Sigmoid colon (tissue), 7 donors: Measurements from ENCODE around the gene CSRNP2. TPM values are rescaled to one million over a fixed set of nuclear protein-coding genes. Genes with fewer than 3 reads are reported as not detected.

Source experiments
- DNase-seq: peaks from one replicate; pipeline ENCODE4 v3.0.0-alpha.2; 2019
- H3K27ac ChIP-seq, 4 donors: fragments of 200-600 bp; sonication (generic); one replicate each; pipeline ENCODE4 v1.5.1; 2016 to 2019; ENCODE audit warnings: mild to moderate bottlenecking in 1 of 4
- H3K27me3 ChIP-seq, 3 donors: fragments of 200-600 bp; sonication (generic); one replicate each; pipeline ENCODE4 v1.5.1; 2019; ENCODE audit warnings: mild to moderate bottlenecking in 1 of 3
- H3K36me3 ChIP-seq, 4 donors: fragments of 200-600 bp; sonication (generic); one replicate each; pipeline ENCODE4 v1.5.1; 2016 to 2019
- H3K4me1 ChIP-seq, 4 donors: fragments of 200-600 bp; sonication (generic); one replicate each; pipeline ENCODE4 v1.5.1; 2017 to 2019
- H3K4me3 ChIP-seq, 4 donors: fragments of 200-600 bp; sonication (generic); one replicate each; pipeline ENCODE4 v1.5.1; 2017 to 2019; ENCODE audit warnings: mild to moderate bottlenecking in 2 of 4, moderate library complexity in 1 of 4
- H3K9me3 ChIP-seq, 4 donors: fragments of 200-600 bp in 3 of 4; sonication (generic) in 3 of 4; one replicate each; pipeline versions ENCODE4 v1.5.1 to v1.6.1; 2013 to 2019
- CTCF ChIP-seq, 4 experiments: fragments of 450-650 bp in 3 of 4; fragments of 200-600 bp in 1 of 4; IDR thresholded peaks; one replicate each; pipeline ENCODE4 v1.5.1; 2016 to 2019; ENCODE audit warnings: antibody characterized with exemption in 4 of 4, mild to moderate bottlenecking in 3 of 4, moderate library complexity in 2 of 4
- EP300 ChIP-seq, 4 donors: sonication (generic); formaldehyde crosslinking; IDR thresholded peaks; one replicate each; pipeline ENCODE4 v1.6.1; 2017; ENCODE audit warnings: antibody characterized with exemption in 4 of 4
- POLR2A ChIP-seq, 2 donors: fragments of 450-650 bp; IDR thresholded peaks; one replicate each; pipeline ENCODE4 v1.6.1; 2016; ENCODE audit warnings: antibody characterized with exemption in 2 of 2, mild to moderate bottlenecking in 2 of 2, moderate library complexity in 2 of 2
- POLR2AphosphoS5 ChIP-seq, 4 donors: sonication (generic); formaldehyde crosslinking; IDR thresholded peaks; one replicate each; pipeline ENCODE4 v1.6.1; 2017; ENCODE audit warnings: antibody characterized with exemption in 4 of 4
- WGBS, 2 donors: extraction: QIAGEN DNeasy Blood & Tissue Kit; methylation state at CpG; one replicate each; pipeline ENCODE4 v1.1.7; 2013; 5-methylcytosine and 5-hydroxymethylcytosine counted together
- intact Hi-C: fragments of 100-400 bp; cut with DNase I; formaldehyde crosslinking; loops from one replicate; pipeline ENCODE4 v1.15.1; 2023
- polyA plus RNA-seq, 3 donors: library from polyadenylated mRNA; stranded (reverse); fragments of 200-250 nt; gene quantifications; one replicate each; pipeline ENCODE4 v1.2.3, GENCODE V29; 2013
- total RNA-seq, 4 donors: library from RNA; depleted of rRNA; stranded (reverse); fragments of >200 nt; gene quantifications; one replicate each; pipeline ENCODE4 v1.1.0, GENCODE V29; 2016
- donor health status: healthy with polysubstance abuse.
- donor health status: Bipolar disorder and iron deficiency.
- donor health status: healthy.

CSRNP2 gene
- total and polyA plus RNA-seq, 7 donors: 8.4 to 23.9 (median 17.4) TPM

- Histone ChIP-seq H3K4me3 (no peak overlapping the region), H3K36me3 (no peaks in the 10 kb centered on the region), H3K27me3 (no peaks in the 10 kb centered on the region), H3K27ac (no peak overlapping the region), H3K4me1 (no peaks in the 10 kb centered on the region), H3K9me3 (no peaks in the 10 kb centered on the region)
- intact Hi-C loops: no loop called here
- no peak for DNase-seq
- WGBS, 2 donors: 11 to 58% methylated on average over 3 of the region's 3 CpGs
- no peak for TF ChIP-seq POLR2AphosphoS5 (IDR thresholded peaks at IDR 0.05)
- no peak for TF ChIP-seq POLR2A (IDR thresholded peaks at IDR 0.05)
- TF ChIP-seq EP300 (IDR thresholded peaks at IDR 0.05): no peak
- TF ChIP-seq CTCF (IDR thresholded peaks at IDR 0.05): no peak
Measured at GRCh38 chr12:51036279-51036678, 47.1 kb downstream of the CSRNP2 start.

GRCh38 chr12:51033457-51034089 lies 49.8 kb downstream of the CSRNP2 start:
- no peaks in the 10 kb centered on the region for H3K4me1 ChIP-seq
- no peak overlapping the region for H3K27ac ChIP-seq
- intact Hi-C loops: no loop called here
- no peak for DNase-seq
- H3K9me3 ChIP-seq: no peaks in the 10 kb centered on the region
- TF ChIP-seq CTCF (IDR thresholded peaks at IDR 0.05): no peak
- TF ChIP-seq EP300 (IDR thresholded peaks at IDR 0.05): no peak
- no peak for TF ChIP-seq POLR2A (IDR thresholded peaks at IDR 0.05)
- TF ChIP-seq POLR2AphosphoS5 (IDR thresholded peaks at IDR 0.05): no peak
- no peaks in the 10 kb centered on the region for H3K36me3 ChIP-seq
- no peaks in the 10 kb centered on the region for H3K27me3 ChIP-seq
- 93 to 97% methylated on average over 4 of the region's 4 CpGs for WGBS, 2 donors
- H3K4me3 ChIP-seq: no peak overlapping the region

GRCh38 chr12:51033048-51033447 lies 50.3 kb downstream of the CSRNP2 start:
- intact Hi-C loops: no loop called here
- 92 to 94% methylated on average over 2 of the region's 2 CpGs for WGBS, 2 donors
- Histone ChIP-seq H3K27ac (no peak overlapping the region), H3K9me3 (no peaks in the 10 kb centered on the region), H3K4me3 (no peak overlapping the region), H3K4me1 (no peaks in the 10 kb centered on the region), H3K36me3 (no peaks in the 10 kb centered on the region), H3K27me3 (no peaks in the 10 kb centered on the region)
- no peak for DNase-seq
- TF ChIP-seq POLR2A (IDR thresholded peaks at IDR 0.05) (no peak), POLR2AphosphoS5 (IDR thresholded peaks at IDR 0.05) (no peak), EP300 (IDR thresholded peaks at IDR 0.05) (no peak), CTCF (IDR thresholded peaks at IDR 0.05) (no peak)

- Histone ChIP-seq H3K9me3 (no peaks in the 10 kb centered on the region), H3K4me3 (no peak overlapping the region), H3K36me3 (no peaks in the 10 kb centered on the region), H3K27ac (no peak overlapping the region), H3K4me1 (peaks cover 0 to 26% (median 11%) of the 10 kb centered on the region in 4 donors), H3K27me3 (no peaks in the 10 kb centered on the region)
- WGBS, 2 donors: 36 to 69% methylated on average over 5 of the region's 5 CpGs
- intact Hi-C loops: loop anchor here (5.0 kb wide), 1 partner anchor 106 kb away; no protein-coding TSS in a partner anchor
- DNase-seq: no peak
- TF ChIP-seq CTCF (IDR thresholded peaks at IDR 0.05) (no peak), POLR2AphosphoS5 (IDR thresholded peaks at IDR 0.05) (no peak), POLR2A (IDR thresholded peaks at IDR 0.05) (no peak), EP300 (IDR thresholded peaks at IDR 0.05) (no peak)
Measured at GRCh38 chr12:51028813-51029150, 54.6 kb downstream of the CSRNP2 start.
